Choroid plexus epithelial cell (primary cell): ENCODE results near the gene SRSF12.

Experiments
- DNase-seq: peaks from one replicate; pipeline ENCODE4 v3.0.0-alpha.2; 2010; ENCODE audit warnings: low read depth
- H3K4me3 ChIP-seq: 2 replicates; pipeline ENCODE4 v1.5.1; 2011; ENCODE audit warnings: low read depth, mild to moderate bottlenecking, control low read depth, low read length, moderate library complexity
- TF ChIP-seq, protein P1 (sequence below): conservative IDR thresholded peaks from 2 replicates; pipeline ENCODE4 v1.5.1; 2011; ENCODE audit warnings: low read depth, mild to moderate bottlenecking, control low read depth, inconsistent platforms, low read length, moderate library complexity

SRSF12 gene

GRCh38 chr6:89059227-89059626, 58.6 kb downstream of the SRSF12 start:
- no peak for DNase-seq
- TF ChIP-seq, protein P1, sequence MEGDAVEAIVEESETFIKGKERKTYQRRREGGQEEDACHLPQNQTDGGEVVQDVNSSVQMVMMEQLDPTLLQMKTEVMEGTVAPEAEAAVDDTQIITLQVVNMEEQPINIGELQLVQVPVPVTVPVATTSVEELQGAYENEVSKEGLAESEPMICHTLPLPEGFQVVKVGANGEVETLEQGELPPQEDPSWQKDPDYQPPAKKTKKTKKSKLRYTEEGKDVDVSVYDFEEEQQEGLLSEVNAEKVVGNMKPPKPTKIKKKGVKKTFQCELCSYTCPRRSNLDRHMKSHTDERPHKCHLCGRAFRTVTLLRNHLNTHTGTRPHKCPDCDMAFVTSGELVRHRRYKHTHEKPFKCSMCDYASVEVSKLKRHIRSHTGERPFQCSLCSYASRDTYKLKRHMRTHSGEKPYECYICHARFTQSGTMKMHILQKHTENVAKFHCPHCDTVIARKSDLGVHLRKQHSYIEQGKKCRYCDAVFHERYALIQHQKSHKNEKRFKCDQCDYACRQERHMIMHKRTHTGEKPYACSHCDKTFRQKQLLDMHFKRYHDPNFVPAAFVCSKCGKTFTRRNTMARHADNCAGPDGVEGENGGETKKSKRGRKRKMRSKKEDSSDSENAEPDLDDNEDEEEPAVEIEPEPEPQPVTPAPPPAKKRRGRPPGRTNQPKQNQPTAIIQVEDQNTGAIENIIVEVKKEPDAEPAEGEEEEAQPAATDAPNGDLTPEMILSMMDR, result no peak

DNA sequence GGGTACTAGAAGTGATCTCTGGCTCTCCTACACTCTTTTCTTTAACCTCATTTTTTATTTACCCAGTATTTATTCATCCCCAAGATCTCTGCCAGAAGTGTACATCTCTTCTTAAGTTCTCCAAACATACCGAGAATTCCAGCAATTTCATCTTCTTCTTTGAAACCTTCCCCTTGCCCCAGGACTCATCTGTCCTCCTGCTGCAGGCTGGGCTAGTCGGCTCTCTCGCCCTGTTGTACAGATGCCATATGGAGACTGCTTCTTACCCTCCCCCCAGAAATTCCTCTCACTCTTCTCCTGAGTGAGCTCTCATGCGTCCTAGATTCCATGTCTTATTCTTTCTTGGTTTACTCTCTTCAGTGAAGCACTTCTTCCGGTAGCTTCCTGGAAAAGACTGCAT, 59.2 kb downstream of the SRSF12 start:
- DNase-seq, result peak; percentile 28
- H3K4me3 ChIP-seq, result no peak overlapping the region
- TF ChIP-seq, protein P1, result no peak

More at GRCh38 chr6:89059227-89059626, 58.6 kb downstream of the SRSF12 start:
- no peak overlapping the region for H3K4me3 ChIP-seq

- TF ChIP-seq, protein P1, result no peak
- no peak for DNase-seq
- H3K4me3 ChIP-seq, result no peak overlapping the region
Observed at GRCh38 chr6:89057759-89058158, 60.1 kb downstream of the SRSF12 start.

DNA sequence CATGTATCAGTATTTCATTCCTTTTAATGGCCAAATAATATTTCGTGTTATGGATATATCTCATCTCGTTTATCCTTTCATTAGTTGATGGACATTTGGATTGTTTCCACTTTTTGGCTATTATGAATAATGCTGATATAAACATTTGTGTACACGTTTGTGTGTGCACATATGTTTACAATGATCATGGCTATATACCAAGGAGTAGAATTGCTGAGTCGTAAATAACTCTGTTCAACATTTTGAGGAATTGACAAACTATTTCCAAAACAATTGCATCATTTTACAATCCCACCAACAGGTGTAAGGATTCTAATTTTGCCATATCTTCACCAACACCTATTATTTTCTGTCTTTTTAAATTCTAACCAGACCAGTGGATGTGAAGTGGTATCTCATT, 63.7 kb downstream of the SRSF12 start:
- DNase-seq, result no peak
- no peak overlapping the region for H3K4me3 ChIP-seq
- TF ChIP-seq, protein P1, result no peak

- TF ChIP-seq, protein P1, result no peak
- no peak overlapping the region for H3K4me3 ChIP-seq
- DNase-seq, result no peak
Observed at GRCh38 chr6:89051676-89052075, 66.2 kb downstream of the SRSF12 start.

GRCh38 chr6:89050697-89051096, 67.2 kb downstream of the SRSF12 start:
- TF ChIP-seq, protein P1, result no peak
- no peak for DNase-seq
- H3K4me3 ChIP-seq, result no peak overlapping the region

DNA sequence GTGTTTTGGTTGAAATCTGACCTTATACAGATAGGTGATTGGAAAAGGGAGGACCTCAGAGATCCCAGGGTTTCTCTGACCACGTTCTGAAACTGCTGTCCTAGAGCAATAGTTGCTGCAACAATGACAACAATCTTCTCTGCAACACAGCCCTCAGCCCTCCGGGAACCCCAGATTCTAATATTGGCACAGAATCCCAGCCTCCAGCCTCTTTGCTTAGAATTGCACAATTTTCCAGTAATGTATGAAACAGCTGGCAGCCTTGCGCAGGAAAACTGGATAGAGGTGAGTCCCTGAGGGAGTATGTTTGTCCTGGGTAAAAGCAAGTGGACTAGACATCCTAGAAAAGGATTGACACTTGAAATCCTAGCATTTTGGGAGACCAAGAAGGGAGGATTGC, 67.7 kb downstream of the SRSF12 start:
- no peak overlapping the region for H3K4me3 ChIP-seq
- peak; percentile 67 for DNase-seq
- TF ChIP-seq, protein P1, result no peak
